ENCODE results near the gene GPSM1.
A peak's percentile ranks its signal among the peaks of the same experiment; 100 is the strongest.

GPSM1 gene

GRCh38 chr9:136327304-136327974, at the start of gene GPSM1:
GPSM1 (plus strand) TSS chr9:136327539; CDS start chr9:136327696, 157 bp downstream.
- peak; percentile 49 to 55 for DNase-seq (ENCODE audit: low read depth in 2 of 2)

- DNase-seq (ENCODE audit: low read depth in 2 of 2): no peak
Observed at GRCh38 chr9:136277746-136278145, 49.6 kb upstream of the GPSM1 start.

- no peak for DNase-seq (ENCODE audit: low read depth in 2 of 2)
Observed at GRCh38 chr9:136278221-136278620, 49.1 kb upstream of the GPSM1 start.

- DNase-seq (ENCODE audit: low read depth in 2 of 2): no peak
Observed at GRCh38 chr9:136278894-136279293, 48.4 kb upstream of the GPSM1 start.

- DNase-seq (ENCODE audit: low read depth in 2 of 2): no peak
Observed at GRCh38 chr9:136279471-136279870, 47.9 kb upstream of the GPSM1 start.

- no peak for DNase-seq (ENCODE audit: low read depth in 2 of 2)
Observed at GRCh38 chr9:136280535-136281315, 46.6 kb upstream of the GPSM1 start.

GRCh38 chr9:136281421-136282271, 45.7 kb upstream of the GPSM1 start:
- DNase-seq (ENCODE audit: low read depth in 2 of 2): no peak

GRCh38 chr9:136282272-136282861, 45.0 kb upstream of the GPSM1 start:
- DNase-seq (ENCODE audit: low read depth in 2 of 2): no peak

- DNase-seq (ENCODE audit: low read depth in 2 of 2): peak; percentile 62 to 70
Observed at GRCh38 chr9:136283291-136284235, 43.8 kb upstream of the GPSM1 start.

GRCh38 chr9:136284311-136284710, 43.0 kb upstream of the GPSM1 start:
- no peak for DNase-seq (ENCODE audit: low read depth in 2 of 2)

GRCh38 chr9:136284951-136285350, 42.4 kb upstream of the GPSM1 start:
- DNase-seq (ENCODE audit: low read depth in 2 of 2): no peak

- DNase-seq (ENCODE audit: low read depth in 2 of 2): no peak
Observed at GRCh38 chr9:136285501-136286358, 41.6 kb upstream of the GPSM1 start.

- DNase-seq (ENCODE audit: low read depth in 2 of 2): no peak
Observed at GRCh38 chr9:136286359-136286986, 40.9 kb upstream of the GPSM1 start.

GRCh38 chr9:136286987-136287379, 40.4 kb upstream of the GPSM1 start:
- DNase-seq (ENCODE audit: low read depth in 2 of 2): no peak

- no peak for DNase-seq (ENCODE audit: low read depth in 2 of 2)
Observed at GRCh38 chr9:136287960-136288753, 39.2 kb upstream of the GPSM1 start.

- no peak for DNase-seq (ENCODE audit: low read depth in 2 of 2)
Observed at GRCh38 chr9:136289651-136290507, 37.5 kb upstream of the GPSM1 start.

GRCh38 chr9:136290508-136291000, 36.8 kb upstream of the GPSM1 start:
- DNase-seq (ENCODE audit: low read depth in 2 of 2): no peak
